ENCODE measurements around the gene CPT1C.

DNA sequence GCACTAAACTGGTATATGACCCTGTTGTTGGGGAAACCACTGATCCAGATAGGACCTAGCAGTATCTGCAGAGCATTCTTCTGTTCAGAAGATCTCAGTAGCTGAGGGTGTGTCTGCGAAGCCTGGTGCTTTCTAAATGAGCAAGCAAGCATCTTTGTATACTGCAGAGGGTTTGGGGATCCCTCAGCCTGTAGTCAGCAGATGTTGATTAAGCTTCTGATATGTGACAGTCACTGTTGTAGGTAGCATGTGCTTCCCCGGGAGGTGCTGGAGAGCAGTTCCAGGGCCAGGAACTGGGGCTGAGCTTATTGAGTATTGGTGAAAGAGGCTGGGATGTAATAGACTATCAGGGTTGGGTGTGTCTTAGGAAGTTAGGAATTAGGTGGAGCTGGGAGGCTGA lies 47.5 kb upstream of the CPT1C start:
- TF ChIP-seq CTCF (IDR thresholded peaks at IDR 0.05; ENCODE audit: poor library complexity) (no peak), EZH2phosphoT487 (IDR thresholded peaks at IDR 0.05; ENCODE audit: low read depth, severe bottlenecking, unreplicated experiment) (no peak), EZH2 (IDR thresholded peaks at IDR 0.05; ENCODE audit: borderline replicate concordance) (no peak)

All from hepatocyte (in vitro differentiated cells).